HG03558 (cell line): Measurements from ENCODE around the gene S100A4.

Source experiments
- ATAC-seq: cut with Tn5 transposase; IDR thresholded peaks from one replicate; pipeline ENCODE4 v1.9.1; 2021; ENCODE audit warnings: moderate number of reproducible peaks; ENCODE audit not compliant: unreplicated experiment; ENCODE audit errors: extremely low read depth

S100A4 gene

GRCh38 chr1:153549741-153550397, 4.3 kb upstream of the S100A4 start:
- no peak for ATAC-seq

DNA sequence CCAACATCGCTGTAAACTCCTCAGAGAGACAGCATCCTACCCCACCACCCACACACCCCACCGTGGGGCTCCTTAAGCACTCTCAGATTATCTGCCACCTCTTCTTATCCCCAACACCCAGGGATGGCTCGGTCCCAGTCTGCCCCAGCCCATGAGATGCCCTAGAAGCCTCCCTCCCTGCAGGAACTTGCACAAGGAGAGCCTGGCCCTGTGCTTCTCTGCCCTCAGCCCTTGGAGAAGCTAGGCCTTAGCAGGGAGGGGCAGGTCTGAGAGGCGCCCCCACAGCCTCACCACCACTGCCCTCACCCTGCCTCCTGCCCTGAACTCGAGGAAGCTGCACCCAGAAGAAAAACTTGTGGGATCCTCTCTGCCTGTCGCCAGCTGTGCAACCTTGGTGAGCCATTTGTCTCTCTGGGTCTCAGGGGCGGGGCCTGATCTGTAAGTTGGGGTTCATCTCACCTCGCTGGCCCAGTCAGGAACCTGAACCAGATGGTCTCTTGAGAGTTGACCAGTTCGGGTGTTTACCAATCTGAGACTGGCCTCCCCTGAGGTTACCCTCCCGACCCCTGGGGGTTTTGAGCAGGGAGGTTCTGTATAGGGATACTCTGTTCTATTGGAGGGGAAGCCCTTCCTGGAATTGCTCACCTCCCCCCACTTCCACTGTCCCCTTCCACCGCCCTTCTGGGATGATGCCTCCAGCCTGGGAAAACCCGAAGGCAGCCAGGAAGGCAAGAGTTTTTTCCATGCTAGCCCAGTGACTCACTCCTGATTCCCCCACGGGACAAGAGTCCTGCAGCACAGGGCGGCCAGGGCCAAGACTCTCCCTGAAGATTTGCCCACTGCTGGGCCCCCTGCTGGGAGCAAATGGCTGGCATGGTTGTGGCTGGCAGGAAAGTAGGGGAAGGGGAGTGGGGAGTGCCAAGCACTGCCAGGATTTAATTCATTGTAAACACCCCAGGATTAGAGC, 3.4 kb upstream of the S100A4 start, which contains the start of gene S100A3:
TSS of gene S100A3 (minus strand) at position 537 of the 967 bp plus-strand sequence. CDS start 773 bp downstream, outside the sequence.
- no peak for ATAC-seq

GRCh38 chr1:153547560-153548551, 2.2 kb upstream of the S100A4 start:
- ATAC-seq, result no peak

DNA sequence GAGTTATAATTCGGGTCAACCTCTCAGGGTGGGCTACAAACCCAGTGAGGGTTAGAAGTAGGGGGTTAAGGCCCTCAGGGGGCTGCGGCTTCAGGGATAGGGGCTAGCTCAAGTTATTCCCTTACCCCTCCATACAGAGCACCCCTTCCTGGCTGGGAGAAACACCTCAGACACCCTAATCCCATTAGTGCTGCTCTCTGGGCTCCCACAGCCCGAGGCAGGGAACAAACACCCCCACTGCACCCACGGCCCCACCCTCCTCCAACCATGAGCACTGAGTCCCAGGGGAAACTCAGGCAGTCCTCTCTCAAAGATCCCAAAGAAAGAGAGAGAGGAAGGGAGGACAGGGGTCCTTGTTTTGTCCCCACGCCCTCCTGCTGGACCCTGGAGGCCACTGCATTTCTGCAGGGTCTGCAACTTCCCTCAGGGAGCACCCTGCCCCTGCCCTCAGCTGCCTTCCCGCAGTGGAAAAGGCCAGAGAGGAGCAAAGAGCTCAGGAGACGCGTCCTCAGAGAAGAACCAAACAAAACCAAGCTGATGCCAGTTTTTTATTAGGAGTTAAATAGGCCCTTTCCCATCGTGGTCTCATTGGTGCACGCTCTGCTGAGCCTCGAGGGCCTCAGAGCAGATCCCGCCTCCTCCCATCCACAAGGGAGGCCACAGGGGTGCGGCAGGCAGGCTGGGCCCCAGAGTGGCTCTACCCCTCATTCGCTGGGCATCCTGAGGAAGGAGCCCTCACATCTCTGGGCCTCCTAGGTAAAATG, 1.4 kb upstream of the S100A4 start:
- ATAC-seq, result no peak

DNA sequence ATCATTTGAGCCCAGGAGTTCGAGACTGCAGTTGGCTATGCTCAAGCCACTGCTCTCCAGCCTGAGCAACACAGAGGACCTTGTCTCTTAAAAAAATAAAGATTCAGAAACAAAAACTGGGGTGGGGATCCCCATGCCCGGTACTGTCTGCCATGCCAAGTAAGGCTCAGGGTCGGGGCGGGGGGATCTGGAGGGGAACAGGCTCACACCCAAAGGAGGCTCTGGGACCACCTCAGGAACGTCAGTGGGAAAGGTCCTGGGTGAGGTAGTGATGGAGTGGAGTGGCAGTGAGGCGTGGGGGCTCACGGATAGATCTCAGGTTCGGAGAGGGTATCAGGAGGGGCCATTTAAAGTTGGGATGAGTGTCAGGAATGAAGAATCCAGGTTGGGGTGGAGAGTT, 765 bp upstream of the S100A4 start:
- no peak for ATAC-seq

GRCh38 chr1:153544453-153545066, 1.0 kb downstream of the S100A4 start:
- no peak for ATAC-seq

DNA sequence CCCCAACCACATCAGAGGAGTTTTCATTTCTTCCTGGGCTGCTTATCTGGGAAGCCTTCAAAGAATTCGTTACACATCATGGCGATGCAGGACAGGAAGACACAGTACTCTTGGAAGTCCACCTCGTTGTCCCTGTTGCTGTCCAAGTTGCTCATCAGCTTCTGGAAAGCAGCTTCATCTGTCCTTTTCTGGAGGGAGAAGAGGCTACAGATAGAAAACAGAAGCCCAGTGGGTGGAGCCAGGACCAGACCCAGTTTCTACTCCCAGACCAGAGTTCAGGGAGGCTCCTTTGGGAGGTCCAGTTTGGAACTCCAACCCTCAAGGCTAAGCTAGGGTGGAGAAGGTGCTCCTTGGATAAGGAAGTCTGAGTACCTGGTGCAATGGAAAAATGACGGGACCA, 1.9 kb downstream of the S100A4 start:
- ATAC-seq, result no peak

DNA sequence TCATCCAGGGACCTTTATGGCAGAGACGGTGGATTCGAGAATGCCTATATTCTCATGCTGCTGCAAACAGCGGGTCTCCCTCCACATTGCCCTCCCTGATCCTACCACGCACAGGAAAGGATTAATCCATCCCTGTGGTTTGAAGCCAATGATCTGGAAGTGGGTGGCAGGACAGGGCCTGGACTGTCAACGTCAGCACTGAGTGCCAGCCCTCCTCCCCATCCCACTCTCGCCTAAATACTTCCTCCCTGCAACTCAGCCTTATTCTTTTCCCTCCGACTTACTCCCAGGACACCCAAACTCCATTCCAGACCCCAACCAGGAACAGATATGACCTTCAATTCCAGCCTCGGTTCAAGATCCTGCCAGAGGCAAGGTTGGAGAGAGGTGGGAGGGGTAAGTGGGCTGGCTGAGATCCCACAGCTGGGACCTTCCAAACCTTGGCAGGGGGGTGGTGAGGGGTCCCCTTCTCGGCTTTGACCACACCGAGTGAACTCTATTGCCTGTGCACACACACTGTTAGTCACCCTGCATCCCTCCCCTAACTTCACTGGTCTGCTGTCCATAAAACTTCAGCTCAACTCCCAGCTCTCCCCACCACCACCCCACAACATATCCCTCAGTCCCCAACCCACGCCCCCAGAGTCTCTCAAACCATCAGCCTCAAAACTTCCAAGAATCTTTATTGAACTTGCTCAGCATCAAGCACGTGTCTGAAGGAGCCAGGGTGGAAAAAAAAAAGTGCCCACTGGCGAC, 2.5 kb downstream of the S100A4 start:
- no peak for ATAC-seq

DNA sequence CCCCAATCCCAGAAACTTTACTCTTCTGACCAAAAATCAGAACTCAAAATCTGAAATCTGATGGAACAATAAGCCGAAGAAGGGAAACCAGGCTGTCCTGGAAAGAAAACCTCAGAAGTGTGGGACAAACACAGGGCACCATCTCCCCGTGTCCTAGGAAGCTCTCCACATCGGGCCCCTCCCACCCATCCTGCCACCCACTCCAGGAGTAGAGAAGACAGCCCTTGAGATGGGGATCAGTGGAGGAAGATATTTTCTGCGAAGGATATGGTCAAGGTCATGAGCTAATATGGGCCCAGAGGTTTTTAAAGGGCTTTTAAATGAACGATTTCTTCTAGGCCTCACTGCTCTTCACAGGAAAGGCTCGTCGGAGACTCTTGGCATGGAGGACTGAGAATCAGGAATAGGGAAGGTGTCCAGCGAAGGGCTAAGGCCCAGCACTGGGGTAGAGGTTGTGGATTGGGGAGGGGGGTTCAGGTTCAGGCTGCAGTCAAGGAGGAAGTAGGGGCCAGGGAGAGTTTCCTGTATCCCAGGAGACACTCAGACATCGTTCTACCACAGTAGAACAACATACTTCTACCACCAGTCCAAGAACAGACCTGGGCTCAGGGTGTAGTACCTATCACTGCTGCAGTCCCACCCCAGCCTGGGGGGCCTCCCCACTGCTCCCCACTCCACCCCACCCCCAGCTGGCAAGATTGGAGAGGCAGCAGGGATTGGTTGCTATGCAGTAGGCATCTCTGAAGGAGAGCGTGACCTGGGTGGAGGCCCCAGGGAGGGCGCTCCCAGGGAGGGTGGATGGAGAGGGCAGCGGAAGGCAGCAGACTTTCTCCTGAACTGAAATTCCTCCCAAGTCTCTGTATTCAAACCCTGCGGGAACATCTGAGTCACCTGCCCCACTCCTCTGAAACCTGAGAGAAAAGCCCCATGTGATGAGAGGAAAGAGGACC, 3.7 kb downstream of the S100A4 start:
- ATAC-seq, result no peak

- no peak for ATAC-seq
These were observed 4.9 kb downstream of the S100A4 start, which contains the start of gene S100A5 for GRCh38 chr1:153540394-153541361. TSS of gene S100A5 (minus strand) at chr1:153540934. CDS start at chr1:153540191, 743 bp downstream.

DNA sequence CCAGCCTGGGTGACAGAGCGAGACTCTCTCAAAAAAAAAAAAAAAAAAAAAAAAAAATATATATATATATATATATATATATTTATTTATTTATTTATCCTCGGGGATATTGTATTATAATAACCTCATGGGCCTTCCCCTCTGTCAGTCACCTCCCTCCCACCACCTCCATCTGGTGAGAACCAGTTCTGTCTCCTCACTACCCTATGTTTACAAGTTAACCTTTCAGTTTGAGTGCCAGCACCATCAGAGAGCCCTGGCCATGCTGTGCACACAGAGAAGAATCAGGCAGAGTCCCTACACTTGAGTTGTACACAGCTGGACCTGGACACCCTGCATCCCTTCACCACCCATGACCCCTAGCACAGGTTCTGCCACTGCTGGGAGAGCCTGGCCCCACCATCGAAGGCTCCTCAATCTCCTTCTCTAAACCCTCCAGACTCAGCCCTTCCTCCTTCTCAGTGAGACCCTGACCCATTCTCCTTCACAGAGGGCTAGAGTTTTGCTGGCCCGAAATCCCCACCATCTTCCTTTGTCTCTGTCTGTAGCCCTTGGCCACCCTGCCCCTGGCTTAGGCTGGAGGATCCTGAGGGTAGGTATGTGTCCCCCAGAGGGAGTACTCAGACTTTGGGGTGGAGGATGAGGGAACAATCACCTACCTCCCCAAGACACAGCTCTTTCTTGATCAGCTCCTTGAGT, 6.1 kb downstream of the S100A4 start:
- ATAC-seq, result no peak

DNA sequence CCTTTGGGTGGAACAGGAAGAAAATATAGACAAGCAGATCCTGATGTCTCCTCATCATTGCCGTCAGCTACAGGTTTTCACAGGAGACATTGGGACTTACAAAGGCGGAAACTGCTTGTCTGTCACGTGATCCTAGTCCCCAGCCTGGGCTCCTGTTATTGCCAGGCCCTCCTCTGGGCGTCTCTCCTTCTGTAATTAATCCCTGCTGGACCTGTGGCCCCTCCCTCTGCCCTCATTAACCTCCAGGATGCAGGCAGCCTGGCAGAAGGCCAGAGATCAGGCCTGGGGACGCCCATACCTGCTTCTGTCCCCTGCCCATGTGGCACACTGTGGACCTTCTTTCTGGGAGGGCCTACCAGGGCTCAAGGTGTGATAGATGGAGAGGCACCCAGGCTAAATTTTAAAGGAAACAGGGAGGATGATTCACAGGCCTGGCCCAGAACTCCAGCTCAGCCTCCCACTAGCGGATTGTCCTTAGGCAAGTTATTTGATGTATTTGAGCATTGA, 7.2 kb downstream of the S100A4 start:
- no peak for ATAC-seq

DNA sequence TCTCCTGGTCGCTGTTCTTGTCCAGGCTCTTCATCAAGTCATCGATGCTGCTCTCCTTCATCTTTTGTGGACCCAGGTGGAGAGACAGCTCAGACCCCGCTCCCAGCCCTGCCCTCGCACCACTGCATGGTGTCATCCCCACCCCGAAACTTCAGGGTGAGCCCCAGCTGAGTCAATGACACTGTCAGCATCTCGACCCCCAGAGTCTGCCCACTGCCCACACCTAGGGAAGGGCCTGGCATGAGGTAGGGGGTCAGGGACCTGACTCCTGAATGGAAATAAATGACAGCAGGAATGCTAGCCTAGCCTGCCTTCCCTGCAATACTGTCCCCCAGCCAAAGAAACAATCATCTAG, 8.3 kb downstream of the S100A4 start:
- ATAC-seq, result no peak

DNA sequence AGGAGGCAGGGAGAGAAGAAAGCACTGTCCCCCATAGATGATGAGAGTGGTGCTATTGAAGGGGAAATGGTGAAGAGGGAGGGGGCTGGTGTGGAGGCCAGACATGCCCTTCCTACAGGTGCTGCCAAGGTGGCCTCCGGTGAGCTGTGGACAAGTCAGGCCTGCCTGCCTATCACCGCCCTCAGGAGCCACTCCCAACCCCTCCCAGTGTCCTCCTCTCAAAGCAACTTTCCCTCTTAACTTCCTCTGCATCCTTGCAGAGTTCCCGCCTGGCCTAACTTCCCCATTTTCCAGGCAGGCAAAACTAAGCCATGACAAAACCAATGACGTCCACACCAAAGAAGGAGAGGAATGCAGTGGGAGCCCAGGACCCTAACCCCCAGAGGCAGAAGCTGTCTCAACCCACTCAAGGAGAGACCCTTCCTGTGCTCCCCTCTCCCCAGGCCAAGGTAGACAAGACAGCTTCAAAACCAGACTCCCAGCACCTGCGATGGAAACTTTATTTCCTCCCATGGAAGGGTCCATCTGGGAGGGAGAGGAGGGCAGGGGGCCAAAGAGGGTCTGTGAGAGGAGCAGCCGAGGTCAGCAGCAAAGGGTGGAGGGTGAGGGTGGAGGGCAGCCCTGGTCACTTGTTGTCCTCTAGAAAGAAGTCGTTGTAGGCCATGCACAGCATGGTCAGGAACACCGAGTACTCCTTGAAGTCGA, 8.8 kb downstream of the S100A4 start:
- no peak for ATAC-seq
